HFF-Myc (cell line): ENCODE measurements around the gene TRPM2.
A peak's percentile ranks its signal among the peaks of the same experiment; 100 is the strongest.

Source experiments
- DNase-seq: peaks from one replicate; pipeline ENCODE4 v3.0.0-alpha.2; 2011; ENCODE audit warnings: low read depth; ENCODE audit errors: extremely low read depth
- H3K4me3 ChIP-seq: replicated peaks from 2 replicates; pipeline ENCODE4 v1.5.1; 2011; ENCODE audit warnings: low read depth, mild to moderate bottlenecking, control low read depth, low read length
- CTCF ChIP-seq: IDR thresholded peaks from 2 replicates; pipeline ENCODE4 v1.5.1; 2012; ENCODE audit warnings: mild to moderate bottlenecking, low read depth, low read length, control low read depth; ENCODE audit errors: missing control alignments

The TRPM2 gene

GRCh38 chr21:44353191-44353970 lies at the start of gene TRPM2:
Gene TRPM2, plus strand, starts transcription at chr21:44353621. Its CDS starts 80 bp downstream, at chr21:44353701.
- H3K4me3 ChIP-seq, result no peak within 1 kb of the TSS
- TF ChIP-seq CTCF, result no peak
- DNase-seq, result no peak

GRCh38 chr21:44304011-44304616 lies 49.3 kb upstream of the TRPM2 start:
- DNase-seq, result no peak
- H3K4me3 ChIP-seq, result no peak overlapping the region
- no peak for TF ChIP-seq CTCF

- DNase-seq, result no peak
- H3K4me3 ChIP-seq, result no peak overlapping the region
- peak; percentile 85 for TF ChIP-seq CTCF
These were observed 48.5 kb upstream of the TRPM2 start for GRCh38 chr21:44304877-44305293.

- no peak for DNase-seq
- H3K4me3 ChIP-seq, result no peak overlapping the region
- TF ChIP-seq CTCF, result no peak
These were observed 47.7 kb upstream of the TRPM2 start for GRCh38 chr21:44305691-44306090.

GRCh38 chr21:44306936-44307704 lies 46.3 kb upstream of the TRPM2 start:
- no peak overlapping the region for H3K4me3 ChIP-seq
- TF ChIP-seq CTCF, result no peak

GRCh38 chr21:44310628-44311507 lies 42.6 kb upstream of the TRPM2 start:
- TF ChIP-seq CTCF, result no peak
- DNase-seq, result no peak
- no peak overlapping the region for H3K4me3 ChIP-seq

More at GRCh38 chr21:44306936-44307704, 46.3 kb upstream of the TRPM2 start:
- DNase-seq, result no peak
